ENCODE data around the gene MRPS25. TPM values are rescaled to one million over a fixed set of nuclear protein-coding genes. Genes with fewer than 3 reads are reported as not detected.

MRPS25 gene
- total and polyA plus RNA-seq, 9 of the 15 experiments (the other 6 are each of a cell fraction or from before 2014, with no cell fraction given) = 34.3 to 129 (median 78.2) TPM

- TF ChIP-seq NFXL1 (CRISPR knock-in tag; IDR thresholded peaks at IDR 0.05) (peak; percentile 77; the same call in 1 of the 2 replicates), PTRF (tag; IDR thresholded peaks at IDR 0.05) (no peak), CBX8 (IDR thresholded peaks at IDR 0.05; ENCODE audit: borderline replicate concordance, extremely low read depth, low read depth, low read length, poor library complexity, severe bottlenecking) (no peak), TFAM (CRISPR knock-in tag; conservative IDR thresholded peaks at IDR 0.05) (no peak), FIP1L1 (IDR thresholded peaks at IDR 0.05; ENCODE audit: low read depth, low read length, poor library complexity, severe bottlenecking) (no peak), ZNF695 (CRISPR knock-in tag; IDR thresholded peaks at IDR 0.05) (no peak), MCM3 (IDR thresholded peaks at IDR 0.05) (no peak), NFATC3 (IDR thresholded peaks at IDR 0.05) (no peak), TGIF2 (CRISPR knock-in tag; IDR thresholded peaks at IDR 0.05) (no peak), GABPB2 (CRISPR knock-in tag; conservative IDR thresholded peaks at IDR 0.05) (no peak), SMC3 (conservative IDR thresholded peaks at IDR 0.05; ENCODE audit: insufficient read depth, low read depth, low read length) (no peak), ARID3A (IDR thresholded peaks at IDR 0.05; ENCODE audit: borderline replicate concordance, low read depth, low read length) (0 out of 2 replicates have a peak, but pooled peaks have one; percentile 36), PRPF4 (IDR thresholded peaks at IDR 0.05; ENCODE audit: insufficient read depth, low read depth, low read length, poor library complexity, severe bottlenecking) (no peak), RFX5 (IDR thresholded peaks at IDR 0.05; ENCODE audit: low read depth, low read length) (no peak), NR2F6 (CRISPR knock-in tag; IDR thresholded peaks at IDR 0.05) (no peak), HLTF (IDR thresholded peaks at IDR 0.05) (peak; percentile 89), EHMT2 (IDR thresholded peaks at IDR 0.05) (no peak), FOXK1 (CRISPR knock-in tag; IDR thresholded peaks at IDR 0.05; ENCODE audit: borderline replicate concordance) (0 out of 2 replicates have a peak, but pooled peaks have one; percentile 35), ZNF197 (CRISPR knock-in tag; IDR thresholded peaks at IDR 0.05; ENCODE audit: low read depth) (peak; percentile 93), HEY1 (CRISPR knock-in tag; IDR thresholded peaks at IDR 0.05; ENCODE audit: borderline replicate concordance) (peak; percentile 92), CBFB (CRISPR knock-in tag; IDR thresholded peaks at IDR 0.05) (peak; percentile 100)
- TF ChIP-seq, protein P1, sequence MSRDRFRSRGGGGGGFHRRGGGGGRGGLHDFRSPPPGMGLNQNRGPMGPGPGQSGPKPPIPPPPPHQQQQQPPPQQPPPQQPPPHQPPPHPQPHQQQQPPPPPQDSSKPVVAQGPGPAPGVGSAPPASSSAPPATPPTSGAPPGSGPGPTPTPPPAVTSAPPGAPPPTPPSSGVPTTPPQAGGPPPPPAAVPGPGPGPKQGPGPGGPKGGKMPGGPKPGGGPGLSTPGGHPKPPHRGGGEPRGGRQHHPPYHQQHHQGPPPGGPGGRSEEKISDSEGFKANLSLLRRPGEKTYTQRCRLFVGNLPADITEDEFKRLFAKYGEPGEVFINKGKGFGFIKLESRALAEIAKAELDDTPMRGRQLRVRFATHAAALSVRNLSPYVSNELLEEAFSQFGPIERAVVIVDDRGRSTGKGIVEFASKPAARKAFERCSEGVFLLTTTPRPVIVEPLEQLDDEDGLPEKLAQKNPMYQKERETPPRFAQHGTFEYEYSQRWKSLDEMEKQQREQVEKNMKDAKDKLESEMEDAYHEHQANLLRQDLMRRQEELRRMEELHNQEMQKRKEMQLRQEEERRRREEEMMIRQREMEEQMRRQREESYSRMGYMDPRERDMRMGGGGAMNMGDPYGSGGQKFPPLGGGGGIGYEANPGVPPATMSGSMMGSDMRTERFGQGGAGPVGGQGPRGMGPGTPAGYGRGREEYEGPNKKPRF (IDR thresholded peaks at IDR 0.05; ENCODE audit: low read depth, low read length) = no peak
- TF ChIP-seq, protein P2, sequence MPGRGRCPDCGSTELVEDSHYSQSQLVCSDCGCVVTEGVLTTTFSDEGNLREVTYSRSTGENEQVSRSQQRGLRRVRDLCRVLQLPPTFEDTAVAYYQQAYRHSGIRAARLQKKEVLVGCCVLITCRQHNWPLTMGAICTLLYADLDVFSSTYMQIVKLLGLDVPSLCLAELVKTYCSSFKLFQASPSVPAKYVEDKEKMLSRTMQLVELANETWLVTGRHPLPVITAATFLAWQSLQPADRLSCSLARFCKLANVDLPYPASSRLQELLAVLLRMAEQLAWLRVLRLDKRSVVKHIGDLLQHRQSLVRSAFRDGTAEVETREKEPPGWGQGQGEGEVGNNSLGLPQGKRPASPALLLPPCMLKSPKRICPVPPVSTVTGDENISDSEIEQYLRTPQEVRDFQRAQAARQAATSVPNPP (IDR thresholded peaks at IDR 0.05; ENCODE audit: borderline replicate concordance, insufficient read depth, insufficient read length) = no peak
Observed at GRCh38 chr3:15052335-15053242, 12.5 kb downstream of the MRPS25 start (continued).

All from K562 (cell line).